Measurements from ENCODE around the gene BEST1.
"Not testable (repeated sequence)": the region's sequence is repeated elsewhere in the genome, so short reads cannot be mapped to it uniquely, and the experiment has no call there.

BEST1 gene

DNA sequence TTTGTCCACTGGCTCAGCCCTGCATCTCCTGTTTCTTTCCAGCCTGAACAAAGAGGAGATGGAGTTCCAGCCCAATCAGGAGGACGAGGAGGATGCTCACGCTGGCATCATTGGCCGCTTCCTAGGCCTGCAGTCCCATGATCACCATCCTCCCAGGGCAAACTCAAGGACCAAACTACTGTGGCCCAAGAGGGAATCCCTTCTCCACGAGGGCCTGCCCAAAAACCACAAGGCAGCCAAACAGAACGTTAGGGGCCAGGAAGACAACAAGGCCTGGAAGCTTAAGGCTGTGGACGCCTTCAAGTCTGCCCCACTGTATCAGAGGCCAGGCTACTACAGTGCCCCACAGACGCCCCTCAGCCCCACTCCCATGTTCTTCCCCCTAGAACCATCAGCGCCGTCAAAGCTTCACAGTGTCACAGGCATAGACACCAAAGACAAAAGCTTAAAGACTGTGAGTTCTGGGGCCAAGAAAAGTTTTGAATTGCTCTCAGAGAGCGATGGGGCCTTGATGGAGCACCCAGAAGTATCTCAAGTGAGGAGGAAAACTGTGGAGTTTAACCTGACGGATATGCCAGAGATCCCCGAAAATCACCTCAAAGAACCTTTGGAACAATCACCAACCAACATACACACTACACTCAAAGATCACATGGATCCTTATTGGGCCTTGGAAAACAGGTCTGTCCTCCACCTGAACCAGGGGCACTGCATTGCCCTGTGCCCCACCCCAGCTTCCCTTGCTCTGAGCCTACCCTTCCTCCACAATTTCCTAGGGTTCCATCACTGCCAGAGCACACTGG lies 12.3 kb downstream of the BEST1 start:
- no peak for FAIRE-seq
- no peak for DNase-seq (ENCODE audit: insufficient read length, low spot score)

DNA sequence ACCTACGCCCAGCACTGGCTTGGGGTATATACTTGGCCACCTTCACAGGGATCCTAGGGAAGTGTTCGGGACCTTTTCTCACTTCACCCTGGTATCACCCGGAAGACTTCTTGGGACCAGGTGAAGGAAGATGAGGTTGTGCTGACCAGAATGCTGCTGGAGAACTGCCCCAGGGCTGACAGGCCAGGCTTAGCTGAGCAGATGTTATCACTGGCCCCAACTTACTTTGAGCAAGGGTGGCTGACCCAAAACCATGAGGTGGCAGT lies 12.8 kb downstream of the BEST1 start:
- FAIRE-seq: no peak
- no peak for DNase-seq (ENCODE audit: insufficient read length, low spot score)

DNA sequence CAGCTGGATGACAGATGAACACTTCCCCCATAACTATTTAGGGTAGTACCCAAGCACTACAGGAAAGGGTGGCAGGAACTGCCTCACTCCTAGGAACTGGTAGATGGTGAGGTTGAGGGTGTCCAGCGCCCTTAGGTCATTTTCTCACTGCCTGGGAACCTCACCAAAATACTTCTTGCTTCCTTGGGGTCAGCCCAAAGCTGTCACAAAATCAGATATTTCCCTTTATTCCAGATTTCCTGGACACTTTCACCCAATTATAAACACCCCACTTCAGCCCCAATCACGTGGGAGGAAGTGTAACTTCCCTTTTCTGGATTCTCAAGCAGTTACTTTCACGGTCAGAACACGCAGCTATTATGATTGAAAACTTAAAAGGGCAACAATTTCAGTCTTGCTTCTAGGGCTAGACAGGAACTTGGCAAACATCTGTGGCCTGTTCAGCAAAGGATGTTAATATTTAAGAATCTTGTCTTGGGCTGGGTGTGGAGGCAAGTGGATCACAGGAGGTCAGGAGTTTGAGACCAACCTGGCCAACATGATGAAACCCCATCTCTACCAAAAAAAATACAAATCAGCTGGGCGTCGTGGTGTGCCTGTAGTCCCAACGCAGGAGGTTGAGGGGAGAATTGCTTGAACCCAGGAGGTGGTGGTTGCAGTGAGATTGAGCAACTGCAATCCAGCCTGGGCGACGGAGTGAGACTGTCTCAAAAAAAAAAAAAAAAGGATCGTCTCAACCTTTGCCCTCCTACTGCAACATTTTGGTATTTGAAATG lies 13.3 kb downstream of the BEST1 start:
- DNase-seq (ENCODE audit: insufficient read length, low spot score) (no peak), FAIRE-seq (peak; percentile 49)

DNA sequence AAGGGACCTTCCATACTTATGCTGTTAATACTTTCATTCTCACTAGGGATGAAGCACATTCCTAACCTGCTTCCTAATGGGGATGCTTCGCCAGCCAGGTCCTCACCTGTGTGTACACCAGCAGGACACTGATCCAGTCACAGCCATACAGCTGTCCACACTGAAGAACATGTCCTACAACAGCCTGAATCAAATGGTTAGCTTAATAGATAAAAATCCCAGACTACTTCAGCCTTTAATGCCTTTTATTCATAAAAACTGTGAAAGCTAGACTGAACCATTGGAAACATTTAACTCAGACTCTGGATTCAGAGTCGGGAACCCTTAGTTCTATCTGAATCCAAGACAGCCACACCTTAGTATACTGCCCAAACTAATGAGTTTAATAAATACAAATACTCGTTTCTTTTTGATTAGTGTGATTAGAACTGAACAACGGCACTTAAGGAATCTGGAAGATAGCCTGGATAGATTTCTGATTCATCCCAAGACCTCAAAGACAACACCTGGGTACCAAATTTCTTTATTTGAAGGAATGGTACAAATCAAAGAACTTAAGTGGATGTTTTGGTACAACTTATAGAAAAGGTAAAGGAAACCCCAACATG lies 14.0 kb downstream of the BEST1 start:
- no peak for DNase-seq (ENCODE audit: insufficient read length, low spot score)

DNA sequence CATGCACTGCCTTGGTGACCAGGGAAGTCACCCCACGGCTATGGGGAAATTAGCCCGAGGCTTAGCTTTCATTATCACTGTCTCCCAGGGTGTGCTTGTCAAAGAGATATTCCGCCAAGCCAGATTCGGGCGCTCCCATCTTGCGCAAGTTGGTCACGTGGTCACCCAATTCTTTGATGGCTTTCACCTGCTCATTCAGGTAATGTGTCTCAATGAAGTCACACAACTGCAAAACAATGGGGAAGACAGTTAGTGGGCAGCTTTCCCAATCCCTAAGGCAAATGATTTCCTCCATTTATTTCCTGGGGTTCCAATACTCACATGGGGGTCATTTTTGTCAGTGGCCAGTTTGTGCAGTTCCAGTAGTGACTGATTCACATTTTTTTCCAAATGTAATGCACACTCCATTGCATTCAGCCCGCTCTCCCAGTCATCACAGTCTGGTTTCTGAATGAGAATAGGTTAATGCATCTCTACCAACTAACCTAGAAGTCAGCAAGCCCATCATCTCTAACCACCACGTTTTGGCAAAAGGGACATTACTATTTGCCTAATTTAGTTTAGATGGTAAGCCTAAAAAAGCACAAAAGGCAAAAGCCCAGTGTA lies 14.6 kb downstream of the BEST1 start:
- FAIRE-seq; DNase-seq (ENCODE audit: insufficient read length, low spot score): not testable (repeated sequence)

More for the DNA sequence above, 14.0 kb downstream of the BEST1 start:
- FAIRE-seq: no peak

DNA sequence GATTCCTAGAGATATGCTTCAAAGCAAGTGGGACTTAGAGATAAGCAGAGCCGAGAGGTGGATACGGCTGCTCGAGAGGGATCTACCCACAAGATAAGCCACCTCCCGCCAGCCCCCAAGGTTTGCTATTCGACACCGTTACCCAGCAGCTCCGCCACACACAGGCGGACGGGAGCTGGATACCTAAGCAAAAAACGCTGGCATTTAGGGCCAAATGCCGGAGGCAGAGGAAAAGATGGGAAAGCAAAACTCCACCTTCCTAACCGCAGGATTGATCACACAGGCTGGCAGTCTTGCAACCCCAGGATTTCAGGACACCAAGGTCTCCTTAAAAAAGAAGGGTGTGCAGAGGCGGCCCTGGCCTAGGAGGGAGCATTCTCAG lies 16.6 kb downstream of the BEST1 start:
- FAIRE-seq: no peak
- no peak for DNase-seq (ENCODE audit: insufficient read length, low spot score)

DNA sequence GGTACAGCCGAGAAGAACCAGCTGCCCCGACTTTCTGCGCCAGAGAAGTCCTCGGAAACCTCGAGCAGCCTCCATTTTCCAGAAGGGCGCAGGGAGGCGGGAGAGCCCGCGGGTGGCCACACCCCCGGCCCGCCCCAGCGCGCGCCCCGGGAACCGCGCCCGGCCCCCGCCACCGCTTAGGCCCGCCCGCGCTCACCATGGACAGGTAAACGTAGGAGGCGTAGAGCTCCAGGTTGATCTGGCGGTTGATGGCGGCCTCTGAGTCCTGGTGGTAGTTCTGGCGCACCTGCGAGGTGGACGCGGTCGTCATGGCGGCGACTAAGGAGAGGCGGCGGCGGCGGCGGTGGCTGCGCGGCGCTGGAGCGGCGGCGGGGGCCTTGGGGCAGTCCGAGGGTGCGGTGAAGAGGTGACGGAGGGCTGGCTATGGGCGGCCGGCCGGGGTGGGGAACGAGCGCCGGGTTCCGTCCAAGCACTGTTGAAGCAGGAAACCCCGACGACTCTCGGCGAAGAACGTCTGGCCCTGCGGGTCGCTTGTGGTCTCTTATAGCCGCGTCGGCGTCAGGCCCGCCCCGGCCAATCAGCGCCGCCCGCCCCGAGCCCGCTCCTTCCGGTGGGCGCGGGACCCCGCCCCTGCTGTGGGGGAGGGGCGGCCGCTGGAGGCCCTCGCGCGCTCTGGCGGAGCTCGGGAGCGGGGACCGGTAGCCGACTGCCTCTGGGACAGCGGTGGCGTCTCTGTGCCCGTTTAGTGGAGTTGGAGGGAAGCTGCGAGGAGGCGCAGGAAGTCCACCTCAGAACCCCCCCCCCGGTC lies 17.2 kb downstream of the BEST1 start, which contains the start of gene FTH1:
Gene FTH1, minus strand, starts transcription at position 519 of the 808 bp plus-strand sequence. Its CDS starts 209 bp downstream, at position 310.
- DNase-seq (ENCODE audit: insufficient read length, low spot score): peak; percentile 75
- no peak for FAIRE-seq

DNA sequence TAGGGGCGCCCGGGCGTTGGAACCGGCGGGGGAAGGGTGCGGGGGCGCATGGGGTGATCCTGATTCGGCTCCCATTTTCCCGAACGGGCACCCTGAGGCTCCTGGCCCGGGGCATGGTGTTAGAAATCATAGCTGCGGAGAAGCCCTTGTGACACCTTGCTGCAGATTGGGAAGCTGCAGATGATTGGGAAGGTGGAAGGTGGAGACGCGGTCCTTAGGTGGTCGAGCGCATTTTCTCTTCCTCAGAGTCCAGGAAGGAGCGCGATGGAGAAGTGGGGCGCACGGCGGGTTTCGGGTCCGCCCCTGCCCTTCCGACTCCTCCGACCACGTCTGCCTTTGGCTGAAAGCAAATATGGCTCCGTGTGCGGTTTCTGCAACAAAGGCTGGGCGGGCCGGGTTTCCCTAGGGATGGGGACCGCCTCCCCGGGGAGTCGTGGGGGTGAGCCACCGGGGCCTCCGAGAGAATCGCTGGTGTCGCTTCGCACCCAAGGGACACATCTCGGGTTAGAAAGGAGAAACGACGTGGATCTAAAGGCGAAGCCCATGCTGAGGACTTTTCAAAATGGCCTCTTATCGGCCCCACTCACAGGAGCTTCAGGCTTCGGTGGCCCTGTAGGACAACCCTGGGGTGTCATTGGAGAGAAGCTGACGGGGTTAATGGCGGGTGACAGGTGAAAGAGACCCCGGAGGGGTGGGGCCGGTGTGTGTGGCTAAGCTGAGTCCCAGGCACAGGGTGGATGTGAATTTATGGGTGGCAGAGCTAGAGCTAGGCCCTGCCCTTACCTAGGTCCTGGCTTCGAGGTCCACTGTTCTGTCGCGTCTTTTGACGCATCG lies 18.0 kb downstream of the BEST1 start:
- no peak for DNase-seq (ENCODE audit: insufficient read length, low spot score)
- FAIRE-seq: peak; percentile 59

DNA sequence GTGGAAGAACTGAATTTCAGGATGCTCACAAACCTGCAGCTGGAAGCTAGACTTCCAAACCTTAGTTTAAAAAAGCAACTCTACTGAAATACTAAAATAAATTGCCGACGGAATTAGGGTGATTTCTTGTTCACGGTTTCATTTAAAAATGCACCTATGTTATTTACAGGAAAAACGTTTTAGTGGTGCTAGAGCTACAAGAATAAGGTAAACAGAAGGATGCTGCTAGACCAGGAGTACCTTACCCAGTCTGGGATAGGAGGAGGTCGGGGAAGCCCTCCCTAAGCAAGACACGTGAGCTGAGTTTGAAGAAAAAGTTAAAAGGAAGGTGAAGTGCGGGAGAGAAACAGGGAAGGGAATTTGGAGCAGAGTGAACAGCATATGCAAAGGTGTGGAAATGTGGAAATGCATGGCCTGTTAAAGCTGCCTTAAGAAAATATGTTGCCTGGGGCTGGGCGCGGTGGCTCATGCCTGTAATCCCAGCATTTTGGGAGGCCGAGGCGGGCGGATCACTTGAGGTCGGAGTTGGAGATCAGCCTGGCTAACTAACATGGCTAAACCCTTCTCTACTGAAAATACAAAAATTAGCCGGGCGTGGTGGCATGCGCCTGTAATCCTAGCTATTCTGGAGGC lies 18.7 kb downstream of the BEST1 start:
- DNase-seq (ENCODE audit: insufficient read length, low spot score) (no peak), FAIRE-seq (no peak)

DNA sequence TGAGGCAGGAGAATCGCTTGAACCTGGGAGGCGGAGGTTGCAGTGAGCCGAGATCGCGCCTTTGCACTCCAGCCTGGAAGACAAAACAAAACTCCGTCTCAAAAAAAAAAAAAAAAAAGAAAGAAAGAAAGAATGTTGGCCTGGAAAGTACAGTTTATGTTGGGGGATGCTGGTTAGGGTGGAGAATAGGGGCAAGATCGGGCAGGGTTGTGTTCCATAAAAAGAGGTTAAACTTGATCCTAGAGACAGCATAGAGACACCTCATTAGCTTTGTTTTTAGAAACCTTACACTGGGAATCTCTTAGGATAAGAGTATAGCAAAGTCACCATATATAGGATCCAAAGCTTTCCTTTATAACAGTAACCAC lies 19.2 kb downstream of the BEST1 start:
- no peak for FAIRE-seq
- no peak for DNase-seq (ENCODE audit: insufficient read length, low spot score)

DNA sequence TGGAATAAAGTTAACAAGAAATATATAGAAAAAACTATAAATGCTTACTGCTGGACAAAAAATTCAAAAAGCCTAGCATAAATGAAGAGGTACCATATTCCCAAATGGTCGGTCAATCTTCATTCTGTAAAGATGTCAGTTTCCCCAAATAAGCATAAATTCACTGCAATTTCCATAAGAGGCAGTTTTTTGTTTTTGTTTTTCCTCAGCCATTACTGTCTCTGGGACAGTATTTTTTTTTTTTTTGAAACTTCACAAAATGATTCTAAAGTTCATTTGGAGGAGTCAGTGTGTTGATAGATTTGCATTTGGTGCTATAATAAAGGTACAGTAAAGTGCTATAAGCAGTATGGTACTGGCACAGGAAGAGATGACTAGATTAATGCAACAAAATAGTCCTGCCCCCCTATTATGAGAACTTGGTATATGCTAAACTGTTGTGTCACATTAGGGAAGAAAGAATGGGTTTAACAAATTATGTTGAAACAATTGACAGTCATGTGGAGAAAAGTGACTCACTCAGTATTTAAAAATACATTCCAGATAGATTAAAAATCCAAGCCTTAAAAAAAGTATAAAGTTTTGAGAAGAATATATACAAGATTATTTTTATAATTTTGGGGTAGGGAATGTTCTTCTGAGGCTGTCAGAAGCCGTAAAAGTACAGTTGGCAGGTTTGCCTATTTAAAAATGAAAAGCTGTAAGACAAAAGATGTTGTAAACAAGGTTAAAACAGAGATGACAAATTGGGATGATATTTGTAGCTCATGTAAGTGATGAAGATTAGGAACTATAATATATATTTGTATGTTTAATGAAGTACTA lies 19.9 kb downstream of the BEST1 start:
- no peak for FAIRE-seq
- DNase-seq (ENCODE audit: insufficient read length, low spot score): no peak

DNA sequence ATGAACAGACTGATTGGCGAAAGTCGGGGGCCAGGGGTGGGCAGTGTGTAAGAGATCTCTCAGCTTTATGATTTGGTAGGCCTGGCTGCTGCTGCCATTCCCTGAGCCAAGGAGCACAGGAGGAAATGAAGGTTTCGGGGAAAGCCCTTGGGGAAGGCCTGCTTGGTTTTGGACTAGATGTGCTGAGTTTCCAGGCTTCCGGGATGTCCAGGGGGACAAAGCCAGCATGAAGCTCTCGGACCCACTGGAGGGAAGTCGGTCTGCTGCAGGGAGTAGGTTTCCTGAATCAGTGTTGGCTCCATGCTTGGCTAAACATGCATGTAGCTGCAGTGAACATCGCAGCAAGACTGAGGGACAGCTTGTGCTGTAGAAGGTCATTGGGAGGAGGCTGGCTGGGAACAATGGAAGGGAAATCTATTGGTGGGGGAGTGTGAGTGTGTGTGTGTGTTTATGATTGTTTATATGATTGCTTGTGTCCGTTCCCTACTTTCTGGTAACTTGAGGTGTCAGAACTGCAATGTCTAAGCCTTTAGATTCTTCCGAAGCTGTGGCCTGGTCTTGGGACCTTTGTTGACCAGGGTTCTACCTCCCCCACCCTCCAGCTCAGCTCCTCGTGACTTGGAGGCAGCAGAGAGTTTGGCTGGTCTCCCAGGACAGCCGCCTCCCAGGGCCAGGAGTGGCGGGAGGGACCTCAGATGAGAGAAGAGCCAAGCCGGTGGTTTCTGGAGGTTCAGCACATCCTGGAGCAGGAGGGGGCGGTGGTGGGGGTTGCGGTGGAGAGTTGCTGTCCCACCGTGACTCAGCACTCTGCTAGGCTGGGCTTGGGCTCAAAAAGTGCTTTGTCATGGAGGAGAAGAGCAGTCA lies 21.3 kb downstream of the BEST1 start:
- FAIRE-seq: peak; percentile 42
- DNase-seq (ENCODE audit: insufficient read length, low spot score): no peak

DNA sequence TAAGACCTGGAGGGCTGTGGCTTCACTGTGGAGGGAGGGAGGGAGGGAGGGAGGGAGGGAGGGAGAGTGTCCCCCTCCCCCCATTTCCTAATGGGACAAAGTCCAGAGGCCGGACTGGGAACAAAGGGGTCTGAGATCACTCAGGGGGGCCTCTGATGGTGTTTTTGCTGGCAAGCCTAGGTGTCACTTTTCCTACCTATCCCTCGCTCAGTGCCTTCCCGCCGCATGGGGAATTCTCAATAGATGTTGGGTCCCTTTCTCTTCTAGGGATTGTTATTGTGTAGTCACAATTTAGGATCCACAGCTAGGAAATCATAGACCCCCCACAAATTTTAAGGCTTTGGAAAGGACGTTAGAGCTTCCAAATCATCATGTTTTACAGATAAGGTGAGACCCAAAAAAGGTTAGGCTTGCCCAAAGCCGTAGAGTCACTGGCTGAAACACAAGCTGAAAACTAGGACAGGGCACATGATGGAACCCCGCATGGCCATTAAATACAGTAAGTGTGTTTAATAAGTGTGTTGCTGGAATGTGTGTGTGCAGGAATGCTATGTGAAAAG lies 22.0 kb downstream of the BEST1 start:
- DNase-seq (ENCODE audit: insufficient read length, low spot score) (no peak), FAIRE-seq (no peak)

DNA sequence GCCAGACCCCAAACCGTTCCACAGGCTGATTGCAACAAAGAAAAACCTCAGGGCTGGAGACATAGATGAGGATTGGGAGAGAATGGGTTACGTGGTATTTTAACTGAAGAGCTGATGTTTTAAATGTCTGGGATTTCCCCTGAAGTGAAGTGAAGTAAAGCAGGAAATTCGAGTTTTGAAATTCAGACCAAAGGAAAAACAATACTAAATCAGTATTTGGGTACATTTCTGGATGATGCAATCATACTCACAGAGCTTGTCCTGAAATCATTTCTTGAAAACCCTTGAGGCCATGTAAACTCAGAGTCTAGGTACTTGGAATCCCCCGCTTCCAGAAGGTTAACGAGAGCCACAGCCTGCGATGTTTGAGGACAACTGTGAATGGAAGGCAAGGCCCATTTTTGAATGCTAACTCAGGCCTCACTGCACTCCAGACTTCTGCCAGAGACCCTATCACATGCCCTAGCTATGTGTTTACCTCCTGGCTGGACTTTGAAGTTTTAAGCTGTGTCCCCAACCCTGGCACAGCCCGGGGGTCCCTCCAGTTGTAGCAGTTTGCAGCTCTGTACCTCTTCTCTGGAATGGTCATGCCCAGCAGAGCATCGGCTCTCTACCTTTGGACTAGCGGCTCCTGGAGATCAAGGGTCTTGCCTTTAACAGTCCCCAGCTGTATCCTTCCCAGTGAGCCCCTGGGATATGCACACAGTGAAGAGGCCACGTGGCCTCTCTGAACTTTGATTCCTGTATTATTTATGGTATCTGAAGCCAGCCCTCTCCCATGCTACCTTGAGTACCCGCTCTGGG lies 22.7 kb downstream of the BEST1 start:
- no peak for FAIRE-seq
- DNase-seq (ENCODE audit: insufficient read length, low spot score): no peak

DNA sequence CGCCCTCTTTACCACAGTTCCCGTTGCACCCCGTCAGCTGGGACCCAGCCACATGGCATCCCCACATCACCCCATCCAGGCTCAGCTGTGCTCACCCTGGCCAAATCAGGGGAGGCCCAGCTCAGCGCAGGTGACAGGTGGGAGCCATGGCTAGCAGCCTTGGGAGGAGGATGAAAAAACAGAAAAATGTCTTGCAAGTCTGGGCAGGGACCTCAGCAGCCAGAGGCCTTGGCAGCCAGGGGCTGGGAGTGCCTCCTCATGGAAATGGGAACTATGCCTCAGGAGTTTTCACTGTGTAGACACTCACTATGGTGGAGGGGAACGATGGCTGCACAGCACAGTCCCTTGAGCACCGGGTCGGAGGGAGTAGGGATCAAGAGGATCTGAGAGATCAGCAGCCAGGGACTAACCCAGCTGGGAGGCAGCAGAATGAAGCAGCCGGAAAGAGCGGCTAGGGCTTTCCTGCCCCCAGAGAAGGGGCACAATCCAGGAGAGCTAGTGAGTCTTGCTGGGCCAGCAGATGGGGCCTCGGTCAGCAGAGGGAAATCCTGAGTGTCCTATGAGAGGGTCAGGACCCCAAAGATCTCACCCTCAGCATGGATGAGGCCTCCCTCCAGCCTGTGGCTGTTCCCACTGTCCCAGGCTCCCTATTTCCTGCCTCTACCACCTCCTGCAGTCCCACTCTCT lies 23.5 kb downstream of the BEST1 start:
- FAIRE-seq: no peak

More for the DNA sequence above, 23.5 kb downstream of the BEST1 start:
- no peak for DNase-seq (ENCODE audit: insufficient read length, low spot score)
